Measurements from ENCODE around the gene KSR2.

DNA sequence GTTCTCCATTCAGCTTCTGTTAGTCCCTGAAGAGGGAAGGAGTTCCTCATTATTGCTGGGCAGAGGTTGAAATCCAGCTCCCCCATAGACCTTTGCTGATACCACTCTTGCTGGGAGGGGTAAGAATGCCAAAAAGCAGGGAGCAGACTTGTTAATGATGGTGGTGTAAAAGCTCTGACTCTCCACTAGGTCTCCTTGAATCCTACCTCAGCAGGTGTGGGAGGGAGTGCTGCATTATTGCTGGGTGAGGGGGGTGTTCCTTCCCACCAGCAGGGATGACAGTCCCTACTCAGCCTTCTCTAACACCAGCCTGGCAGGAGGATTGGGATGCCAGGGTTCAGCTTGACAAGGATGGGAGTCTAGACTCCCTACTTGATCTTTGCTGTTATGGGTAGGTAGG is 421.6 kb downstream of the KSR2 start:
- TF ChIP-seq CTCF (IDR thresholded peaks at IDR 0.05; ENCODE audit: low read depth, low read length, poor library complexity, severe bottlenecking) (no peak), EZH2phosphoT487 (IDR thresholded peaks at IDR 0.05; ENCODE audit: borderline replicate concordance, low read length) (no peak)
